ENCODE measurements around the gene DGKE. TPM values are rescaled to one million over a fixed set of nuclear protein-coding genes. Genes with fewer than 3 reads are reported as not detected.

DGKE gene
- 5.4 and 6.4 TPM in 2 replicates for total RNA-seq

DNA sequence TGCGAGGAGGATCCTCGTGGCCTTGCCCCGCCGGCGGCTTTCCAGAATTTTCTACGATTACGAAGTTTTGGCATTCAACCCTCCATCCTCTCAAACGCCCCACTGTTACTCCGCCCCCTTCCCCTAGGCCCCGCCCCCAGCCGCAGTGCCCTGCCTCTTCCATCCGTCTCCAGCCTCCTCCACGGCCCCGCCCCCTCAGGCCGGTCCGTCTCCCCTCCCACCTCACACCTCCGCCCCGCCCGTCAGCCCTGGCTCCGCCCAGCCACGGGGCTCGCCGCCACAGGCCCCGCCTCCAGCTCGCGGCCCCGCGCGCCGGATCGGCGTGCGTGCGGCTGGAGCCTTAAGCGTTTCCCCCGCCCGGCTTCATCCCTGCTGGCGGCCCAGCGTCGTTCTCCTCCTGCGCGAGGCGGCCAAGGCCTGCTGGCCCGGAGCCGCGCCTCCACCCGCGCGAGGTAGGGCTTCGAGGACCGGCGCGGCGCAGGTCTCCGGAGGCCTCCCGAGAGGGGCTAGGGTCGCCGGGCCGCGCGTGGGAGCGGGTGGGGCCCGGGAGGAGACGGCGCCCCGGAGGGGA lies at the start of gene DGKE, which contains the start of gene C17orf67:
DGKE (plus strand) TSS at position 343 of the 571 bp plus-strand sequence. CDS start 645 bp downstream, outside the sequence.
C17orf67 (minus strand) TSS at position 112 of the 571 bp plus-strand sequence. CDS start 18,110 bp downstream, outside the sequence.
- DNase-seq (ENCODE audit: low read depth) = peak; percentile 74

DNA sequence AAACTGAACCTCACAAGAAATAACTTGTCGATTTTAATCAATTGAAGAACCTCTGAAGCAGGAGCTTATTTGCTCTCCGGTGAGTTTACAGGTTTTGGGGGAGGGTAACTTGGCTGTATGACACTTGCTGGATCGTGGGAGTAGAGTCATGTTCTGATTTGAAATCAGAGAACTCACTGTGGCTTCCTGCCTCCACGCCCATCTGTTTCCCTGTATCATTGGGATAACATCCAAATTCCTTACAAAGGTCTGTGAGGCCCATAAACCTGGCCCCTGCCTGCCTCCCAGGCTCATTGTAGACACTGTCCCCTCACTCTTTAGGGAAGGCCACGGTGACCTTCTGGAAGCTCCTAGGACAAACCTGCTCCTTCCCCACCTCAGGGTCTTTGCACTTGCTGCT lies 48.5 kb upstream of the DGKE start:
- DNase-seq (ENCODE audit: low read depth) = peak; percentile 46

DNA sequence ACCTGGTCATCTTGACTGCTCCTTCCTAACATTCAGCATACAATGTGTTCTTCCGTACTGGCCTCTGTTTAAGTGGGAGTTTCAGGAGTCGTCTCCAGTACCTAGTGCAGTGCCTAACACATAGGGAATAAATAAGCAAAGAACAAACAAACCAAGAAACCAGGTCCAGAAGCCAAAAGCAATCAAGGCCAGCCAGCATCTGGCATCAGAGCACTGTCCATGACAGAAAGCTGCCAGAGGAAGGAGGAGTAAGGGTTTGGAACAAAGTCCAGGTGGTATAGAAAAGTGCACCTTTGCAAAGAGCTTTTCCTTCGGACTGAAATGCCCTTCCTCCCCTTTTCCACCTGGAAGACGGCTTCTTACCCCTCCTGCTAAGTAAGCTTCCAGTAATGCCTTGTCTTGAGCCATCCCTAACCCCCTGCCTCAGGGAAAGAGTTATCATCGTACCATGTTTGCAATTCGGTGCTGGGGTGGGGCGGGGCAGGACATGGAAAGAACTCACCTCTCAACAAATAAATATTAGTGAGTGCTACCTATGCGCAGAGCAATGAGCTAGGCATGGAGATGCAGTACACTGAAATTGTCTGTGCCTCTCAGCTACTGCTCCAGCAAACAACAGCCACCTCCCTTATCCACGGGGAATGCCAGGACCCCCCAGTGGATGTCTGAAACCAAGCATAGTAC lies 47.8 kb upstream of the DGKE start:
- DNase-seq (ENCODE audit: low read depth) = no peak

DNA sequence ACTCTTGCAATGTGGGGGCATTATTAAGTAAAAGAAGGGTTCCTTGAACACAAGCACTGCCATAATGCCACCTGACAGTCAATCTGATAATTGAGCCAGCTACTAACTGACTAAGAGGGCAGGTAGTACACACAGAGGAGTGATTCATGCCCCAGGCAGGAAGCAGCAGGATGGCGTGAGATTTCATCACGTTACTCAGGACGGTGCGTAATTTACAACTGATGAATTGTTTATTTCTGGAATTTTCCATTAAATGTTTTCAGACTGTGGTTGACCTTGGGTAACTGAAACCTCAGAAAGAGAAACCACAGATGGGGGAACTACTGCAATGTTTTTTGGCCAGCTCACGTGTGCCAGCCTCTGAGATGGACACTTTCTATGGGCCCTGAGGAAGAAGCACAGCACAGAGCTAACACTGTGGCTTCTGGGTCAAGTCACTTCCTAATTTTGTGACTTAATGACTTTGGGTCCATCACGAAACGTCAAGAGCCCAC lies 46.9 kb upstream of the DGKE start:
- peak; percentile 98 for DNase-seq (ENCODE audit: low read depth)

DNA sequence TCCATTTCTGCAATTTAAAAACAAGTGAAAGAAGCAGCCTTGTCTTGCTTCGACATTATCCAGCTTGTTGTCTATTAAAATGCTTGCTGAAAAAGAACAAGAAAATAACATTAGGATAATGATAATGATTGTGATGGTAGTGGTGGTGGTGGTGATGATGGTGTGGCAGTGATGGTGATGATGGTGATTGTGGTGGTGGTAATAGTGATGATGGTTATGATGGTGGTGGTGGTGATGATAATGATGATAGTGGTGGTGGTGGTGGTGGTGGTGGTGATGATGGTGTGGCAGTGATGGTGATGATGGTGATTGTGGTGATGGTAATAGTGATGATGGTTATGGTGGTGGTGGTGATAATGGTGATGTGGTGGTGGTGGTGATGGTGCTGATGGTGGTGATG lies 41.7 kb upstream of the DGKE start:
- DNase-seq (ENCODE audit: low read depth) = no peak

DNA sequence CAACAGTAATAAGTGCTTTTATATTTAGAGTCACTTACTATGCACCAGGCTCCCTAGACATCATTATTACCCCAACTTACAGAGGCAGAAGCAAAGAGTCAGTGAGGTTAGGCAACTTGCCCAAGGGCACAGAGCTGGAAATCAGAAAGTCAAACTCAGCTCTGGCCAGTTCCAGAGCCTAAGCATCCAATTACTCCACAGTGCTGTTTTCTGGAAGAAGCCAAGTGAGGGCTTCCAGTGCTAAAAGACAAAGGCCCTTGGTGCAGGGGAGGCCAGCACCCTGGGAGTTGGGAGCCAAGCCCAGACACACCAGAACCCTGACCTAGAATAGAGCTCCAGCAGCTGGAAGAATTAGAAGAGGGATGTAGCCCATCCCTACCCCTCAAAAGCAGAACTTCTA lies 40.4 kb upstream of the DGKE start:
- DNase-seq (ENCODE audit: low read depth) = no peak

DNA sequence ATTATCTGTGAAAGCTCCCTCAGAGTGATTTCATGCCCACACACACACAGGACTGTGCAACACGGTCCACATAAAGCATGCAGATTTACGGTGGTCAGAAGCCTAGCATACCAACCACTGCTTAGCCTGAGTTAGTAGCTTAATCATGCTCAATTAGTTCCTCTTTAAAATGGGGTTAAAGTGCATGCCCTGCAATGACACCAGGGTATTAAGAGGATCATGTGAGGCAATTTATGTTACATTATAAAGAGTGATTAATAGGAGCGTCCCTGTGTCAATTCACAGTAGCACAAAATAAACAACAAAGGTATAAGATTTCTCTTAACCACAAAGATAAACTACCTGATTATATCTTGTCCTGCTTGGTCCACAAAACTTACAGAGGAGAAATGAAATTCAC lies 40.0 kb upstream of the DGKE start:
- no peak for DNase-seq (ENCODE audit: low read depth)

DNA sequence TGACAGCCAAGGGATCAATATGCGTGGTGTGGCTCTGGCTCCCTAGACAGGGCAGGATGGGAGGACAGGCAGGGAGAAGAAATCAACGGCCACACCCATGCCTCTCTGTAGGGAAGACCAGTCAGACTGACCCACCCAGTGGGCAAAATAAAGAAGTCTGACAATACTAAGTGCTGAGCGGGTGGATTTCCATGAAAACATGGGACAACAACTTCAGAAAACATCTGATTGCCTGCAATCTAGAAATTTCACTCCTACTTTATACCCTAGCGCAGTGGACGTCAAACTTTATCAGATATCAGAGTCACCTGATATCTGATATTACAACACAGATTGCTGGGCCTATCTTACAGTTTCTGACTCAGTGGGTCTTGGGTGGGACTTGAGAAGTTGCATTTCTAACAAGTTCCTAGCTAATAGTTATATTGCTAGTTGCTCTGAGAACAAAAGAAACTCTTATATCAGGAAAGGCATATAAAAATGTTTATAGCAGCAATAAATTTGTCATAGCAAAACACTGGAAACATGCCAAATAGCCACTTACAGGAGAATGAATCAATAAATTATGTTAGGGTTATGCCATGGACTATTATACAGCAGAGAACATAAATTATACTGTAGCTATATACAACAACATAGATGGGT lies 38.6 kb upstream of the DGKE start:
- no peak for DNase-seq (ENCODE audit: low read depth)

DNA sequence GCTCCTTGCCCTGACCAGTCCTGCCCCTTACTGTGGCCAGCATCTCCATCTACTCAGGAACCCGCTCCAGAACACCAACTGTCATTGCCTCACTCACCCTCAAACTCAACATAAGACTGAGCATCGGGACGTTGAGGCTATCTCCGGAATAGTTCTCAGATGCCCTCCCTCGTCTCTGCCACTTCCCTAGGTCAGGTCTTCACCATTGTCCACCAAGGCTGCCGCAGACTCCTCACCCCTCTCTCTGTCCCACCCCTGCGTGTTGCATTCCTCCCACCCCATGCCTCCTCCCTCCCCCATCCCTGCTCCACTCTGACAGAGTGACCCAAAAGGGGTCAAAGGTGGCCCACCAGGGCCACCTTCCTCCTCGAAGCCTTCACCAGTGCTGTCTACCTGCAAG lies 37.4 kb upstream of the DGKE start:
- DNase-seq (ENCODE audit: low read depth) = no peak

DNA sequence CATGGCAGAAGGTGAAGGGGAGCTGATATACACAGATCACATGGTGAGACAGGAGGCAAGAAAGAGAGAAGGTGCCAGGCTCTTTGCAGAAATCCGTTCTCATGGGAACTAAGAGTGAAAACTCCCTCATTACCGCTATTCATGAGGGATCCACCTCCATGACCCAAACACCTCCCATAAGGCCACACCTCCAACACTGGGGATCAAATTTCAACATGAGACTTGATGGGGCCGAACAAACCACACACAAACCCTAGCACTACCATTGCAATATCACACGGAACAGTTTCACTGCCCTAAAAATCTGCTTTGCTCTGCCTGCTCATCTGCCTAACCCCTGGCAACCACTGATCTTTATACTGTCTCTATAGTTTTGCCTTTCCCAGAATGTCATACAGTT lies 35.0 kb upstream of the DGKE start:
- DNase-seq (ENCODE audit: low read depth) = peak; percentile 83

DNA sequence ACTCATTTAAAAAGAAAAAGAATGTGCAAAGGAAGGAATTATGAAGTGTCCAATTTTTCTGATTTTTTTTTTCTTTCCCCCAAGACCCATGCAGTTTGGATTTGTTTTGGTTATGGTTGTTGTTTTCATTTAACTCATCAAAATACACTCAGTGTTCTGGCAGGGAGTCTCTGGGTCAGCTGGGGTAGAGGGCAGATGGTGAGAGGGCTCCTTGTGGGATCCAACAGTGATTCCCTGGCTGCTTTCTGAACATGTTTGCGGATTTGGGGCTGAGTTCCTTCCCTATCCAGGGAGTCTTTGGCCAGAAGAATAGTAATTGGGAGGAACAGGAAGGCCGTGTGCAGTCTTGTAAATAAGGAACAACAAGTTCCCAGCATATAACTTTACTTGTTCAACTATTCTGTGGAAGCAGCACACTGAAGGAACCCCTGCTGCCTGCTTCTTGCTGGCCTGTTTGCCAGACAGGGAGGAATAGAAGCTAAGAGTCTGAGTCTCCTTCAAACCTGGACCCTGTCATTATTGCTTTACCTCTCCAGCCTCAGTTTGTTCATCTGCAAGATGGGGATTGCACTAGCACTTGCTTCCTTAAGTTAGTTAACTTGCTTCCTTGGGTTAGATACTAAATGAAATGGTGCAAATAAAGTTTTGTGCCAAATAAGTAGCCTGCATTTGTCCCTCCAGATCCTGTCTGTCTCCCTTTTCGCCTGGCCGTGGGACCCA lies 32.3 kb upstream of the DGKE start:
- no peak for DNase-seq (ENCODE audit: low read depth)

DNA sequence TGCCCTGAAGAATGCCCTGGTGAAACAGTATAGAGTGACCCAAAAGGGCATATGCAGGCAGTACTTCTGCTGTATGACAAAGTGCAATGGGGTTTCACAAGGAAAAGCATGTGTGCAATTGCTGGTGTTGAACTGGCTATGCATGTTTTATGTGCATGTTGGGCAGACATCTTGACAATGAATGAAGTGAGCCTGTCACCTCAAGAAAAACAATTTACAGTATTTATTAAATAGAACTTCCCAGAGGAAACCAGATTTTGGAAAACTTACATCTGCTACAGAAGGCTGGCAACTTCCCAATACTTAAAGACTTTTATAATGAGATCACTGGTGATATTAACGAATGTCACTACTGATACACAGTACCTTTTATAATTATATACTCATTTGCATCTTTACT lies 30.9 kb upstream of the DGKE start:
- no peak for DNase-seq (ENCODE audit: low read depth)

DNA sequence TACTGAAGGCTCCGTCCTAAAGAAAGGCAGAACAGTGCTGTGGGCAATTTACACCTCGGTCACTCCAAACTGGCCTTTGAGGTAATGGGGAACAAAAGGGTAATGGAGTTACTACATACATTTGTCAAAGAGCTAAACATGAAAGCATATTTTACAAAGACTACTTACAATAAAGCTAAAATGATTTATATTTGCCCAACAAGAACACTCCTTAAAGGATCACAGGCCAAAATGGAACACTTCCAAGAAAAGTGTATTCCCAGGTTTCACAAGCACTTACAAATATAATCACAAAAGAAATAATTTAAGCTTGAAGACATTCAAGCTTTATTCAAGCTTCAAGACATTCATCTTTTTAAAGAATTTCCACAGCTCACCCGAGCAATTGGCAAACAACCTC lies 29.5 kb upstream of the DGKE start:
- no peak for DNase-seq (ENCODE audit: low read depth)

DNA sequence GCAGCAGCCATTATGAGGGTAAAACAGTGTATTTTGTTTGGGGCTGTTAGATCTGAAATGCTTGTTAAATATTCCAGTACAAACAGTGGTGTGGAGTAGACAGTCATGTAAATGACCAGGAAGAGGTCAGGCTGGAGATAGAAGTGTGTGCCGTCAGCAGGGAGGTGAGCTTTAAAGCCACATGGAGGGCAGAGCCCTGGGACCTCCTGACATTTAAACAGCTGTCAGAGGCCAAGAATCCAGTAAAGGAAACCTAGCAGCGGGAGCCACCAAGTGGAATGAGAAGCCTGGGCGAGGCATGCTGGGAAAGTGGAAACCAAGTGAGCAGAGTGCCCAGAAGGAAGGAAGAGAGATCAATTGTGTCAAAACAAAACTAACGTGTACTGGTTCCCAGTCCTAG lies 27.0 kb upstream of the DGKE start:
- no peak for DNase-seq (ENCODE audit: low read depth)

DNA sequence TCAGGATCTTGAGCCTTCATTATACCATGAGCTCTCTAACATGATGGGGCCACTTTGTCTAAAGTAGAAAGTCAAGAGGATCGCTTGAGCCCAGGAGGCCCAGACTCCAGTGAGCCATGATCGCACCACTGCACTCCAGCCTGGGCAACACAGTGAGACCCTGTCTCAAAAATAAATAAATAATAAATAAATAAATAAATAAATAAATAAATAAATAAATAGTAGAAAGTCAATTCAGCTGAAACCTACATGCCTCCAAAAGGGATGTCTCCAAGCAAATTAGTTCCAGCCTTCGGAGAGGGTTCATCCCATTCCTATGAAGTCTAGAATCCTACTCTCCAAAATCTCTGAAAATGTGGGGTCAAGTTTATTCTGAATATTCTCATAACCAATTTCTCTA lies 26.2 kb upstream of the DGKE start:
- no peak for DNase-seq (ENCODE audit: low read depth)

DNA sequence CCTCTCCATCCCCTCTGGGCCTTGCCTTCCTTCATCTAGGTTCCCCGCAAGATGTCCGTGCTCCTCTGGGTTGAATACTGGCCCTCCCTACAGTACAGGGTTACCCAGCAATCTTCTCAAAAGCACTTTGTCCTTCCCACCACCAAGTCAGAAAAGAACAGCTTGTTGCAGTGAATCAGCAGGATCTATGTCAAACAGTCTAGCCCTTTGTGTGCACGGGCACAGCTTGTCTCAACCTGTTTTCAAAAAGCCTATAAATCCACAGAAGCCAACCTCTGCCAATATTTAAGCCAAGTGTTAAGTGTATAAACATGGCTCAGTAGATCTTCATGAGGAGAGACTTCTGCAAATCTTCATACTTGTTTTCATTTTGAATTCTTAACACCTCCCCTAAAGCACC lies 25.4 kb upstream of the DGKE start:
- peak; percentile 33 for DNase-seq (ENCODE audit: low read depth)

DNA sequence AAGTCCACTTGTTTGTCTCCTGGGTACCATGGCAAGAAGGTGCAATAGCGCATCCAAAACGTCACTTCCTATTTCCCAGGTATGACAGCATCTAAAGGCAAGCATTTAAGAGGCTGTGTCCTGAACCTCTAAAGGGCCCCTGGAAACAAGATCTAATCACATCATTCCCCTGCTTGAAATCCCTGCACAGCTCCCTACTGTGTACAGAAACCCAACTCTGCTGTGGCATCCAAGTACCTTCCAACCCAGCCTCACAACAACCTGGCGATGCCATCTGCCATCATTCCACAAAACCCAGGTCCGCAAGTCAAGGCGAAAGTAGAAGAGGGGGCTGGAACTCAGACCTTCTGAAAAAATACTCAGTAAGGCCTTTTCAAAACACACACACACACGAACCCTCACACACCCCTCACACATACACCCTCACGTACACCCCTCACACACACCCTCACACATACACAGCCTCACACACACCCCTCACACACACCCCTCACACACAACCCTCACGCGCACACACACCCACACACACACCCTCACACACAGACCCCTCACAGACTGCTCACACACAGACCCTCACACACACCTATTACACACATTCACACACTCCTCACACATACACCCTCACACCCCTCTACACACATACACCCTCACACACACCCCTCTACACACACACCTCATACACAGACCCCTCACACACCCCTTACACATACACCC lies 24.7 kb upstream of the DGKE start:
- DNase-seq (ENCODE audit: low read depth) = no peak

DNA sequence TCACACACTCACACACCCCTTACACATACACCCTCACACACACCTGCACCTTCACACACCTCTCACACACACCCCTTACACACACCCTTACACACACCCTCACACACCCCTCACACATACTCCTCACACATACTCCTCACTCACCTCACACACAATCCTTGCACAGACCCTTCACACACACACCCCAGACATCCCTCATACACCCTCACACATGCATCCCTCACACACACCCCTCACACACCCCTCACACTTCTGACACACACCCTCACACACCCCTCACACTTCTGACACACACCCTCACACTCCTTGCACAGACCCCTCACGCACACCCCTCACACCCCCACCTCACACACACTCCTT lies 24.2 kb upstream of the DGKE start:
- no peak for DNase-seq (ENCODE audit: low read depth)

DNA sequence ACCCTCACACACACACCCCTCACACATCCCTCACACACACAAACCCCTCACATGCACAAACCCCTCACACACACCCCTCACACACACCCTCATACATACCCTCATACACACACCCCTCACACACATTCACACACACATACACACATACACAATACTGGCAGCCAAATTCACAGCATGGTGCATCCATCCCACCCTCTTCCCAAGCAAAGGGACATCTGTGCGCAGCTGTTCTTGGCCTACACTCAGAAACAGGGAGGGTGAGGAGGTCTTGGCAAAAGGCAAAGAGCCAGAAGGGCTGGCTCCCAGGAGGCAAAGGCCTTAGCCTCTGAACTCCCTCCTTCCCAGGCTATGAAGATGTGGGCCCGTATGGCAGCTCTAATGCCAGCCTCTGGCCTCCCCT lies 23.6 kb upstream of the DGKE start:
- no peak for DNase-seq (ENCODE audit: low read depth)

DNA sequence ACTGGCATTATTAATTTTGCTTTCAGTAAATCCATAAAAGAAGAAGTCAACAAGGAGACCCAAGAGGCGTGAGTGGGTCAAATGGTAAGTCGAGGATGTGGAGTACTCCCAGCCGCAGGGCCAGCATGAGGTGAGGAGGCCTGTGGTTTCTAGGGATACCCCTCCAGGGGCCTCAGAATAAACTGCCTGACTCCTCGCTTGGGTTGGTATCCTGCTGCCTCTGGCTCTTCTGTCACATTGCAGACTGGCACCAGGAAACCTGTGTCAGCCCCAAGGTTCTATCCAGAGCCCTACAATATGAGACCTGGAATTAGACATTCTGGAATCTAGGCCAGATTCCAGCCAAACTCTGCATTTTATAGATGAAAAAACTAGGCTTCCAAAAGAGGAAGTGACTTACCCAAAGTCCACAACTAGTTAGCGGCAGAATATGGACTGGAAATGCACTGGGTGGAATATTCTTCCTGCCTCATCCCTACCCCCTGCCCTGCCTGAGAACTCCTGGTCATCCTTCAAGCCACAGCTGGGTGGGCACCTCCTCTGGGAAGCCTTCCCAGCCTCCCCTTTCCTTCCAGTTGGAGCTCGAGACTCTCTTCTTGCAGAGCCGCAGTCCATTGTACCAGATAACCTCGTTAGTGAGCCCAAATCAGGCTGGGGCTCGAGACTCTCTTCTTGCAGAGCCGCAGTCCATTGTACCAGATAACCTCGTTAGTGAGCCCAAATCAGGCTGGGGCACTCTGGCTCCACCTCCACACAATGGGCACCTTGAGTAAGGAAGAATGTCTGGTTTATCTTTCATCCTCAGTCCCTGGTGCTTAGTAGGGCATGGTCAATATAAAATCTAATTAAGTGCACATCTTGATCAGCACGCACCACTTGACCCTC lies 22.8 kb upstream of the DGKE start:
- DNase-seq (ENCODE audit: low read depth) = no peak

DNA sequence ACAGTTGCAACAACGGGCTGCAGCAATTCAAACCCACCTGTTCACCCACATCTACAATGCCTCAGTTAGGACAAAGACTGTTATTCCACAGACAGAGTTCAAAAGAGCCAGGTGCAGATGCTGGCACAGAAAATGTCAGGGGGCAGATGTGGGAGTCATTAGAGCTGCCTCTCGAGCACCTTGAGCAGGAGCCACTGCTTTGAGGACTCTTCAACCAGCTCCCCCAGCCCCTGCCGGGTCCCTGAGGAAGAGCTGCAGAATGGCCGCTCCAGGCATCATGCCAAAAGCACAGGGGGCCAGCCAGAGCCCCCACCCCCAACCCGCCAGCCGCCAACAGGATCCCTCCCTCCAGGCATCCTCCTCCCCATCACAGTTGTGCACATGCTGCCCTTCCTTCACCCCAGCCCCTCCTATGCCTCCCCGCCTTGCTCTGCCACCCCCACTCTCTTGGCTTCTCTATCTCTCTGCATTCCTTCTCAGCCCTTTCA lies 21.0 kb upstream of the DGKE start:
- DNase-seq (ENCODE audit: low read depth) = no peak

Measured in renal cortical epithelial cell (primary cell).